Activated naive CD8-positive, alpha-beta T cell (primary cell): ENCODE results near the gene ENOX1.

Source experiments
- H3K27ac Mint-ChIP-seq: one replicate; pipeline ENCODE4 v1.8.0; 2021; ENCODE audit warnings: mixed read lengths
- H3K27me3 Mint-ChIP-seq: one replicate; pipeline ENCODE4 v1.8.0; 2021; ENCODE audit warnings: mixed read lengths
- H3K36me3 Mint-ChIP-seq: one replicate; pipeline ENCODE4 v1.8.0; 2021; ENCODE audit warnings: mixed read lengths
- H3K4me1 Mint-ChIP-seq: one replicate; pipeline ENCODE4 v1.8.0; 2021; ENCODE audit warnings: low read depth, mixed read lengths
- H3K4me3 Mint-ChIP-seq: one replicate; pipeline ENCODE4 v1.8.0; 2021; ENCODE audit warnings: mild to moderate bottlenecking, mixed read lengths
- H3K9me3 Mint-ChIP-seq: one replicate; pipeline ENCODE4 v1.8.0; 2021; ENCODE audit warnings: low read depth, mixed read lengths

ENOX1 gene

DNA sequence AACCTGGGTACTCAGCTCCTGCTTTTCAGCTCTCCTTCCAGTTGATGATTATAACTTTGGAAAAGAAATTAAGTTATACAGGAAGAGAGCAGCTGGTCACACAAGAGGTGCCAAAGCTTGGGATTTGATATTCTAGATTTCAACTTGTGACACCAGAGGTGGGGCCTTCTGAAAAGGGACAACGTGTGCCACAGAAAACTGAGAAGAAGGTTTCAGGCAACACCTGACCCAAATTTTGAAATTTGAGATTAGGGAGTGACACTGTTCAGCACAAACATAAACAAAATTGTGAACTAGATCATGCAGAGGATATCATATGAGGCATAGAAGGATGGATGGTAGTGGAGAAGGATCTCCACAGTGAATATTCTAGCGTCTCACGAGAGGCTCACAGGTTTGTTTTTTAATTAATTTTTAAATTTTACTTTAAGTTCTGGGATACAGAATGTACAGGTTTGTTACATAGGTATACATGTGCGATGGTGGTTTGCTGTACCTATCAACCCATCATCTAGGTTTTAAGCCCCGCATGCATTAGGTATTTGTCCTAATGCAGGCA, 379.7 kb downstream of the ENOX1 start:
- H3K27ac Mint-ChIP-seq = no peak overlapping the region
- H3K27me3 Mint-ChIP-seq = peaks cover 12% of the 10 kb centered on the region
- no peaks in the 10 kb centered on the region for H3K9me3 Mint-ChIP-seq
- no peaks in the 10 kb centered on the region for H3K4me1 Mint-ChIP-seq
- H3K36me3 Mint-ChIP-seq = no peaks in the 10 kb centered on the region
- no peak overlapping the region for H3K4me3 Mint-ChIP-seq

DNA sequence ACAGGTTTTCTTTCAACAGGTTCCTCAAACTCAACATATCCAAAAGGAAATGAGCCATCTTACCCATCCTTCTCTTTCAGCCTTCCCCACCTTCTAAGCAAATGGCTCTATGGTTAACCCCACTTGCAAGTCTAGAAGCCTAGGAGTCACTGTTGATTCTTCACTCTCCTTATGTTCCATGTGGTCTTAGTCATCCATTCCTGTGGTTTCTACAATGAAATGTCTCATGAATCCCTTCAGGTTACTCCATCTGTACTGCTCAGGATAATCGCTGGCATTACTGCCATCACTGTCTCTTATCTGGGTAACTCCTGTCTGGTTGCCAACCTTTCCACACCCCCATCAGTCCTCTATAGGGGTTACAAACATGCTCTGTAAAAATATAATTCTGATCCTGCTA, 381.3 kb downstream of the ENOX1 start:
- Mint-ChIP-seq H3K27ac (no peak overlapping the region), H3K4me3 (no peak overlapping the region), H3K4me1 (no peaks in the 10 kb centered on the region), H3K9me3 (no peaks in the 10 kb centered on the region), H3K27me3 (peaks cover 18% of the 10 kb centered on the region), H3K36me3 (no peaks in the 10 kb centered on the region)

DNA sequence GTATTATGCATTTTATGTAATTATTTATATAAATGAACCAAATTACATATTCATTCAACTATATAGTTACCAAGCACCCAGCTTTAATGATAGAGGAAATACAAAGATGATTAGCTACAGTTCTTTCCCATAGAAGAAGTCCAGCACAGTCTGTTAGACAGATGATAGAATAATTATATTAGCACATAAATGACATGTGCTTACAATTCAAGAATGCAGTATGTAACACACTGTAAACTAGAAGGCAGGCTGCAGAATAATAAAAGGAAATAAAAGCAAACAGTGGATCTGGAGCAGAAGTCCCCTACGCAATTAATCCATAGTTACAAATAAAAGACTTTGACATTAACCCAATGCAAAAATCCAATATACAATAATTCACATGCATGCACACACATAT, 384.4 kb downstream of the ENOX1 start:
- H3K27me3 Mint-ChIP-seq = peaks cover 18% of the 10 kb centered on the region
- no peaks in the 10 kb centered on the region for H3K9me3 Mint-ChIP-seq
- no peak overlapping the region for H3K4me3 Mint-ChIP-seq
- no peaks in the 10 kb centered on the region for H3K36me3 Mint-ChIP-seq
- H3K4me1 Mint-ChIP-seq = no peaks in the 10 kb centered on the region
- no peak overlapping the region for H3K27ac Mint-ChIP-seq

DNA sequence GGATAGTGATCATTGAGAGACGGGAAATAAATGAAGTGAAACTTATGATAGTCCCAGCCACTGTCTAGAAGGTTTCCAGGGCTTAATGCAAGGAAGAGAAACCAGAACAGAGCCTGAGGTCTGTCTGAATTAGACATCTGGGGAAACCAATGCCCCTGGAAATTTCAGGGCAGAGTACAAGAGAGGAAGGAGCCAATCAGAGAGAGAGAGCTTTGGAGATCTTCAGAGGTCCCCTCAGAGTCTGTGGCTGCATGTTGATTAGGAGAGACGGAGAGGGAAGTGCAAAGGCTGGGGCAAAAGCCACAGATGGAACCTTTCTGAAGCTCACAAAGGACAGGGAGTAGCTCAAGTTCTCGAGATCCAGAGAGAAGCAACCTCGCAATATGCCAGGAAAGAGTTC, 385.4 kb downstream of the ENOX1 start:
- Mint-ChIP-seq H3K27me3 (peaks cover 16% of the 10 kb centered on the region), H3K9me3 (no peaks in the 10 kb centered on the region), H3K4me3 (no peak overlapping the region), H3K27ac (no peak overlapping the region), H3K4me1 (no peaks in the 10 kb centered on the region), H3K36me3 (no peaks in the 10 kb centered on the region)

DNA sequence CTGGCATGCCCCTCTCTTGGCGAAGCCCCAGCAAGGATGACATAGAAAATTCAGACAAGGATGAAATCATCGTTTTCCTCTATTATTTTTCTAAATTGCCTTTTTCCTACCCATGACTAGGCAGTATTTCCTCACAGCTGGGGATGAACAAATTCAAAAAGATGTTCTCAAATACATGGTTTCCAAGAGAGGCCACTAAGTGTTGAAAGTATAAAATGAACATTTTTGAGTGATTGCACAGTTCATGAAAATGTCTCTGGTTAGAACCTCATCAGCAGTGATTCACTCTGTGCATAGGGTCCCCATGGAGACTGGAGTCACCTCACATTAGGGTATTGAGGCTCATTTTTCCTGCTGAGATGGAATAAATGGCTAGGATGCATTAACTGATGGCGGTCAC, 389.7 kb downstream of the ENOX1 start:
- Mint-ChIP-seq H3K9me3 (no peaks in the 10 kb centered on the region), H3K4me1 (no peaks in the 10 kb centered on the region), H3K4me3 (no peak overlapping the region), H3K27ac (no peak overlapping the region), H3K27me3 (peaks cover 12% of the 10 kb centered on the region), H3K36me3 (no peaks in the 10 kb centered on the region)

GRCh38 chr13:43391036-43391435, 395.7 kb downstream of the ENOX1 start:
- H3K27ac Mint-ChIP-seq = no peak overlapping the region
- no peaks in the 10 kb centered on the region for H3K27me3 Mint-ChIP-seq
- H3K4me1 Mint-ChIP-seq = no peaks in the 10 kb centered on the region
- no peaks in the 10 kb centered on the region for H3K36me3 Mint-ChIP-seq
- H3K4me3 Mint-ChIP-seq = no peak overlapping the region
- no peaks in the 10 kb centered on the region for H3K9me3 Mint-ChIP-seq

DNA sequence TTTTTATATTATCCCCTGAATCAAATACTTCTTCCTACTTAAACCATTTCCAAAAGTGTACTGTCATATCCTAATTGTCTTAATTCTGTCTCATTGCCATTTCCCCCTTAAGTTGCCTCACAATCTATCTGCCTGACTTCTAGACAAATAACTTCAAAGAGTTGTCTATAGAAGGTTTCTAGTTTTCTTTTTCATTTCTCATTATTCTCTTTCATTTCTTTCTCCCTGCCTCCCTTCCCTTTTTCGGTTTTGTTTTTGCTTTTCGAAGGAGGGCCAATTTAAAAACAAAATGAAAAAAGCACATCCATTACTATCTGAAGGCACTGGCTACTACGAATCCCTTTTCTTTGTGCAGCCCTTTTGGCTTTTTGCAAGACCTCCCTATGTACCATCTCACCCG, 396.2 kb downstream of the ENOX1 start:
- H3K27me3 Mint-ChIP-seq = no peaks in the 10 kb centered on the region
- no peak overlapping the region for H3K4me3 Mint-ChIP-seq
- H3K36me3 Mint-ChIP-seq = no peaks in the 10 kb centered on the region
- H3K9me3 Mint-ChIP-seq = no peaks in the 10 kb centered on the region
- no peaks in the 10 kb centered on the region for H3K4me1 Mint-ChIP-seq
- no peak overlapping the region for H3K27ac Mint-ChIP-seq

DNA sequence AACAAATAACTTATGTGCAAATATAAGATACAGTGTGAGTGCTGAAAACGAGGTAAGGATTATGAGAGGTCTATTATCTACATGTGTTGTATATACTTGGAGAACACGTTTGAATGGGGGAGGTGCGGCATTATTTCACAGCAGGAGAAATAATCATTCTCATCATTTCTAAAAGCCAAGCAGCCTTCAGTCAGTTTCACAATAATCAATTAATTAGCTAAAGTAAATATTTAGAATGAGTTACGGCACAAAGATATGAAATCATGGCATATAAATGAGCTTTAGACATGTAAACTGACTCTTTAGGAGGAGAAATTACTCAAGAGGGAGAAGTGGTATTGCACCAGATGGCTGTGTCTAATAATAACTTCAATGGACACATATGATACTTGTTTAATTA, 396.8 kb downstream of the ENOX1 start:
- H3K4me1 Mint-ChIP-seq = no peaks in the 10 kb centered on the region
- no peaks in the 10 kb centered on the region for H3K27me3 Mint-ChIP-seq
- H3K27ac Mint-ChIP-seq = no peak overlapping the region
- no peaks in the 10 kb centered on the region for H3K9me3 Mint-ChIP-seq
- H3K4me3 Mint-ChIP-seq = no peak overlapping the region
- no peaks in the 10 kb centered on the region for H3K36me3 Mint-ChIP-seq

GRCh38 chr13:43389573-43389972, 397.2 kb downstream of the ENOX1 start:
- no peaks in the 10 kb centered on the region for H3K4me1 Mint-ChIP-seq
- H3K27me3 Mint-ChIP-seq = no peaks in the 10 kb centered on the region
- H3K36me3 Mint-ChIP-seq = no peaks in the 10 kb centered on the region
- H3K4me3 Mint-ChIP-seq = no peak overlapping the region
- no peak overlapping the region for H3K27ac Mint-ChIP-seq
- H3K9me3 Mint-ChIP-seq = no peaks in the 10 kb centered on the region

- Mint-ChIP-seq H3K27ac (no peak overlapping the region), H3K36me3 (no peaks in the 10 kb centered on the region), H3K27me3 (peaks cover 2% of the 10 kb centered on the region), H3K4me3 (no peak overlapping the region), H3K4me1 (no peaks in the 10 kb centered on the region), H3K9me3 (no peaks in the 10 kb centered on the region)
Observed at GRCh38 chr13:43388282-43389034, 398.3 kb downstream of the ENOX1 start.

GRCh38 chr13:43387880-43388279, 398.9 kb downstream of the ENOX1 start:
- no peaks in the 10 kb centered on the region for H3K4me1 Mint-ChIP-seq
- no peaks in the 10 kb centered on the region for H3K9me3 Mint-ChIP-seq
- no peak overlapping the region for H3K4me3 Mint-ChIP-seq
- no peaks in the 10 kb centered on the region for H3K36me3 Mint-ChIP-seq
- H3K27ac Mint-ChIP-seq = no peak overlapping the region
- peaks cover 2% of the 10 kb centered on the region for H3K27me3 Mint-ChIP-seq

DNA sequence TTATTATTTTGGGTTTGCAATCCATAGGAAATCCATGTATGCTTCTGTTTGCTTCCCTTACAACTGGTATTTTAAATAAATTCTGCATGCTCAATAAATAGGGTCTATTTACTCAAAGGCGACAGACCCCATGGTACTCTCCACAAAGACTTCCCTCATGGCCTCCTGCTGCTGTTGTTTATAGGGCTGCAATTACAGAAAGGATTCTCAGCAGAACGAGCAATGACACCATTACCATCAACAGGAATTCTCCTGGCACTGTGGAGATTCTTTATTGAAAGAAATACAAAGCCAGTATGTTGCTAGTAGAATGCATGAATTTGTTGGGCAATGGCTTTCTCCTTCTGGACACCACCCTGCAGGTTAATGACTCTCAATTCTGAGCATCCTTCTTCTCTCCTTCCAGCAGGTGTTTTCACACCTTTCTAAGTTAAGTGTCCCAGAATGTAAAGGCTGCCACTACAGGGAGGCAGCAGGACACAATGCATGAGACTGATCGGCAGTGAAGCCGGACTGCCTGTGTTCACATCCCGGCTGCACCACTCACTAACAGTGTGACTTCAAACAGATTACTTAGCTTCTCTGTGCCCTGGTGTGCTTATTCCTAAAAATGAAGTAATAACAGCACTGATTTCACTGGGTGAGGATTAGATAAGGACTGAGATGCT, 403.1 kb downstream of the ENOX1 start:
- H3K4me3 Mint-ChIP-seq = no peak overlapping the region
- H3K36me3 Mint-ChIP-seq = no peaks in the 10 kb centered on the region

DNA sequence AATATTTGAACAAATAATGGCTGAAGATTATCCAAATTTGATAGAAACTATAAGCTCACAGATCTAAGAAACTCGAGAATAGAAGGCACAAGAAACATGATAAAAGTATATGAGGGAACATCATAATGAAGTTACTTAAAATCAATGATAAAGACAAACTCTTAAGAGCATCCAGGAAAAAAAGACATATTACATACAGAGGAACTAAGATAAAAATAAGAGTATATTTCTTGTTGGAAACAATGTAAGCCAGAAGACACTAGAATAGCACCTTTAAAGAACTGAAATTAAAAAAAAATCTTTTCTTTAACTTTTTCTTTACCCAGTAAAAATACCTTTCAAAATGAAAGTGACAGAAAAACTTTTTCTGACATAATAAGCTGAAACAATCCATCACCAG, 407.0 kb downstream of the ENOX1 start:
- Mint-ChIP-seq H3K4me3 (no peak overlapping the region), H3K36me3 (no peaks in the 10 kb centered on the region), H3K27me3 (peaks cover 10% of the 10 kb centered on the region), H3K9me3 (peaks cover 15% of the 10 kb centered on the region), H3K27ac (no peak overlapping the region), H3K4me1 (no peaks in the 10 kb centered on the region)

More for the DNA sequence above, 403.1 kb downstream of the ENOX1 start:
- peaks cover 13% of the 10 kb centered on the region for H3K9me3 Mint-ChIP-seq
- H3K27ac Mint-ChIP-seq = no peak overlapping the region
- peaks cover 8% of the 10 kb centered on the region for H3K27me3 Mint-ChIP-seq
- no peaks in the 10 kb centered on the region for H3K4me1 Mint-ChIP-seq

GRCh38 chr13:43377973-43378372, 408.8 kb downstream of the ENOX1 start:
- Mint-ChIP-seq H3K4me3 (no peak overlapping the region), H3K27ac (no peak overlapping the region), H3K4me1 (no peaks in the 10 kb centered on the region), H3K9me3 (peaks cover 15% of the 10 kb centered on the region), H3K36me3 (no peaks in the 10 kb centered on the region), H3K27me3 (peaks cover 7% of the 10 kb centered on the region)

DNA sequence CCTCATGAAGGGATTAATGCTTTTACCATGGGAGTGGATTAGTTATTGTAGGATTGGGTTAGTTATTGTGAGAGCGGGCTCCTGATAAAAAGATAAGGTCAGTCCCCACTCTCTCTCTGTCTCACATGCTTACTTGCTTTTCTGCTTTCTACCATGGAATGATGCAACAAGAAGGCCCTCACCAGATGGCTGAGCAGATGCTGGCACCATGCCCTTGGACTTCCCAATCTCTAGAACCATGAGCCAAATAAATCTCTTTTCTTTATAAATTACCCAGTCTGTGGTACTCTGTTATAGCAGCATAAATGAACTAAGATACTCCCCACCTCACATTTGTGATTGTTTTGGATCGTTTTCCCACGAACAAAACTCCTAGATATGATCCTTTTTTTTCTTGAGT, 409.6 kb downstream of the ENOX1 start:
- H3K27me3 Mint-ChIP-seq = peaks cover 4% of the 10 kb centered on the region
- H3K4me3 Mint-ChIP-seq = no peak overlapping the region
- peaks cover 6% of the 10 kb centered on the region for H3K4me1 Mint-ChIP-seq
- no peak overlapping the region for H3K27ac Mint-ChIP-seq
- peaks cover 15% of the 10 kb centered on the region for H3K9me3 Mint-ChIP-seq
- no peaks in the 10 kb centered on the region for H3K36me3 Mint-ChIP-seq
